ENCODE measurements around the gene TMEM181.

DNA sequence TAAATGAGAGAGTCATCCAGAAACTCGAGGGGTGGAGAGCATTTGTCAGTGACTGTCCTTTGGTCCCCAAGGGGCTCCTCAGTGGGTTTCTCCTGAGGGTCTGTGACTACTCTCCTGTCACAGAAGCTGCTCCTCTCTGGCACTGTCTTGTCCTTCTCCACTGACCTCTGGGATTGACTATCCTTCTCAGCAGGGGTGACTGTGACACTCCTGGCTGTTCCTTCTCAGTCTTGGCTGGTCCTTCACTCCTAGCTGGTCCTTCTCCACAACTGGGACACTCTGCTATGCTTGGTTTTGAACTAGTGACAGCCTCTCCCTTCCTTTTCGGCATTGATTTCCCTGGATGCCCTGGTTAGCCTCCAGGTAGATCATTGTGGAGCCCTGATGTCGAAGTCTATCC is 51.1 kb downstream of the TMEM181 start:
- TF ChIP-seq POLR2A (IDR thresholded peaks at IDR 0.05; ENCODE audit: low read depth, low read length) = no peak
- TF ChIP-seq POLR2AphosphoS5 (IDR thresholded peaks at IDR 0.05; ENCODE audit: low read depth, low read length) = no peak
- TF ChIP-seq TAF1 (IDR thresholded peaks at IDR 0.05; ENCODE audit: low read depth, low read length) = no peak
- no peak for TF ChIP-seq POU2F2 (IDR thresholded peaks at IDR 0.05; ENCODE audit: low read depth, low read length)
- TF ChIP-seq SPI1 (IDR thresholded peaks at IDR 0.05; ENCODE audit: low read depth, low read length) = no peak
- TF ChIP-seq PAX5 (IDR thresholded peaks at IDR 0.05; ENCODE audit: insufficient read depth, low read length, severe bottlenecking) = no peak
